Measurements from ENCODE around the gene SV2B.

Gene SV2B

GRCh38 chr15:91104111-91104510 is 4.1 kb downstream of the SV2B start:
- no peak for DNase-seq (ENCODE audit: low spot score)

GRCh38 chr15:91108421-91108820 is 8.4 kb downstream of the SV2B start:
- DNase-seq (ENCODE audit: low spot score), result no peak

GRCh38 chr15:91109885-91110284 is 9.8 kb downstream of the SV2B start:
- no peak for DNase-seq (ENCODE audit: low spot score)

- no peak for DNase-seq (ENCODE audit: low spot score)
Observed at GRCh38 chr15:91110407-91110806, 10.3 kb downstream of the SV2B start.

GRCh38 chr15:91113030-91113429 is 13.0 kb downstream of the SV2B start:
- DNase-seq (ENCODE audit: low spot score), result no peak

- no peak for DNase-seq (ENCODE audit: low spot score)
Observed at GRCh38 chr15:91114301-91114700, 14.2 kb downstream of the SV2B start.

- no peak for DNase-seq (ENCODE audit: low spot score)
Observed at GRCh38 chr15:91116113-91117067, 16.3 kb downstream of the SV2B start.

GRCh38 chr15:91117375-91117774 is 17.3 kb downstream of the SV2B start:
- DNase-seq (ENCODE audit: low spot score), result no peak

GRCh38 chr15:91118817-91119590 is 18.9 kb downstream of the SV2B start:
- no peak for DNase-seq (ENCODE audit: low spot score)

GRCh38 chr15:91122296-91122695 is 22.2 kb downstream of the SV2B start:
- DNase-seq (ENCODE audit: low spot score), result no peak

GRCh38 chr15:91124132-91124531 is 24.1 kb downstream of the SV2B start:
- no peak for DNase-seq (ENCODE audit: low spot score)

- DNase-seq (ENCODE audit: low spot score), result no peak
Observed at GRCh38 chr15:91125162-91125561, 25.1 kb downstream of the SV2B start.

GRCh38 chr15:91126080-91126479 is 26.0 kb downstream of the SV2B start:
- no peak for DNase-seq (ENCODE audit: low spot score)

- DNase-seq (ENCODE audit: low spot score), result no peak
Observed at GRCh38 chr15:91127236-91127955, 27.3 kb downstream of the SV2B start.

GRCh38 chr15:91128016-91128415 is 28.0 kb downstream of the SV2B start:
- no peak for DNase-seq (ENCODE audit: low spot score)

- DNase-seq (ENCODE audit: low spot score), result no peak
Observed at GRCh38 chr15:91129436-91129835, 29.4 kb downstream of the SV2B start.

GRCh38 chr15:91132079-91132478 is 32.0 kb downstream of the SV2B start:
- no peak for DNase-seq (ENCODE audit: low spot score)

- DNase-seq (ENCODE audit: low spot score), result no peak
Observed at GRCh38 chr15:91133511-91133910, 33.5 kb downstream of the SV2B start.

- DNase-seq (ENCODE audit: low spot score), result no peak
Observed at GRCh38 chr15:91135201-91136130, 35.4 kb downstream of the SV2B start.

GRCh38 chr15:91136386-91136923 is 36.4 kb downstream of the SV2B start:
- DNase-seq (ENCODE audit: low spot score), result no peak

- no peak for DNase-seq (ENCODE audit: low spot score)
Observed at GRCh38 chr15:91140601-91141000, 40.5 kb downstream of the SV2B start.
